NCI-H146 treated with DMSO at 0.1 percent for 48 hours (cell line): ENCODE data around the gene VGF.
"Not testable (repeated sequence)": the region's sequence is repeated elsewhere in the genome, so short reads cannot be mapped to it uniquely, and the experiment has no call there.

ENCODE experiments used
- DNase-seq: peaks from one replicate; lab custom pipeline; 2025; ENCODE audit not compliant: unreplicated experiment; lab: John Stamatoyannopoulos, UW

The VGF gene

DNA sequence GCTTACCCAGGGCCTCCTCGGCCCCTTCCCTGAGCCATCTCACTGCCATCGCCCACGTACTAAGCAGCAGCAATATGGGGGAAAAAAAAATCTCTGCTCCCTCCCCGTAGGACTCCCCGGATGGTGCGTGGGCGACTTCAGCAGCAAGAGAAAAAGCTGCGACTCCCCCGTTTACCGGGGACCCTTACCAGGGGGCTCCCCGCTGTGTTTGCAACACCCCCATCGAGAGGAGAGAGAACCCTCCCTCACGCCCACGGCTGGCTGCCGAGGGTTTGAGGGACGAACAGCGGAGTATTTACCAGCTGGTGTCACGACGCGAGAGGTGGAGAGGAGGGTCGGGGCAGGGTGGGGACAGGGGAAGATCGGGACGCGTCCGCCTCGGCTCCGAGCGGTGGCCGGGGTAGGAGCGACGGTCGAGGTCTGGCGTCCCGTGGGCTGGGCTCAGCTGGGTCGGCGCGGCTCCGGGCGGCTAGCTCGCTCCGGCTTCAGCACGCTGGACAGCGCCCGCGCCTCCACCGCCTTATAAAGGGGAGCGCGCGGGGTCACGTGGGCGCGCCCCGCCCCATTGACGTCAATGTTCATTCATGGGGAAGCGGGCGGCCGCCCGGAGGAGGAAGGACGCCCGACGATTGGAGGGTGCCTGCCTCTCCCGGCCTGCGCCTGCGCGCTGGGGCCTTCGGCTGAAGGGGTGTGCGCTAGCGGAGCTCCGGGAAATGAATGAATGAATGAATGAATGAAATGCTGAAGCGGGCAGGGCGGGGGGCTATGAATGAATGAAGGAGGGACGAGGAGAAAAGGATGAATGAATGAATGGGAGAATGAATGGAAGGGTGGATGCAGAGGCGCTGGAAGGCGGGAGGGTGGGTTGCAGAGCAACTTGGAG is at the start of gene VGF:
VGF (minus strand) TSS at position 495 of the 883 bp plus-strand sequence. CDS start 726 bp downstream, outside the sequence.
- peak; percentile 80 for DNase-seq

DNA sequence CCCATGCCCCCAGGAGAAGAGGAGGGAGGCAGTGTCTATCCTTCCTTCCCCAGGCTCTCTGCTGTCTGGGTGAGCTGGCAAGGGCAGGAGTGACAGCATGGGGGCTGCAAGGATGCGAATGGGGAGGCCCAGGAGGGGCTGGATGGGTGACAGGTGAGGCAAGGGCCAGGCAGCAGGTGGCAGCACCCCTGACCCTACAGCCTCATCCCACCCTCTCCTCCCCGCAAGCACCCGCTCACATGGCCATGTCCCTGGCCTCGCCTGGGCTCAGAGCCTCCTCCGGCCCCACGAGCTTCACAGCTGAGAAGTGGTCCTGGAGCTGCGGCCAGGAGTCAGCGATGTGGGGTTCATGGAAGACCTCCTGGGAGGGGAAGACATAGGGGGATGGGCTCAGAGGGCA is 46.6 kb upstream of the VGF start:
- DNase-seq, result no peak

- no peak for DNase-seq
Observed at GRCh38 chr7:101211501-101211900, 46.1 kb upstream of the VGF start.

- no peak for DNase-seq
Observed at GRCh38 chr7:101210143-101210542, 44.8 kb upstream of the VGF start.

DNA sequence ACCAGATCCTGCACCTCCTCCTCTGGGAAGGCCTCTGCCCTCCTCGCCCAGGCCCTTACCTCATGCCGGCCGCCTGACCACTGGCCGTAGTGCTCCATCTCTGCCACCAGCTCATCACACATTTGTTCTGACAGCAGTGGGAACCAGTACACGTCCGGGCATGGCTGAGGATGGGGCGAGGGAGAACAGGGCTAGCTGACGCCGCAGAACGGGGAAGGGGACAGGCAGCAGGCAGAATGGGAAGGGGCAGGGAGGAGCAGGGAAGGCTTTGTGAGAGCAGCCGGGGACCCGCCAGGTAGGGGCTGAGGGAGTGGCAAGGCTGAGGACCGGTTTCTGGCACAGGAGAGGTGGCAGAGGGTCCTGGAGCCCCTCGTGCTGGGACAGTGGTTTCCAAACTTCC is 43.4 kb upstream of the VGF start:
- no peak for DNase-seq

- DNase-seq, result no peak
Observed at GRCh38 chr7:101207459-101207858, 42.1 kb upstream of the VGF start.

DNA sequence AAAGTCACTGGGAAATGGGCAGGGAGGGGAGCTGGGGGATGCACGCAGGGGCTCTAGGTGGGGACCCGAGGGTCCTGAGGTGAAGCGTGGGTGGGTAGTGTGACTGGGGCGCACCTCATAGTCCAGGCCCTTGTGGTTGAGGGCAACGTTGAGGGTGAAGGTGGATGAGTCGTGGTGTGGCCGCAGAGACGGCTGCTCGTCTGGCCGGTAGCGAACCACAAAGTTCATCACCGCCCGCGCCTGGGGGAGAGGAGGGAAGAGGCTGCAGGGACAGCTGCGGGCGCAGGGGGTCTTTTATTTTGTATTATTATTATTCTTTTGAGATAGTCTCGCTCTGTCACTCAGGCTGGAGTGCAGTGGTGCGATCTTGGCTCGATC is 41.3 kb upstream of the VGF start:
- no peak for DNase-seq

GRCh38 chr7:101205901-101206664 is 40.7 kb upstream of the VGF start:
- no peak for DNase-seq

DNA sequence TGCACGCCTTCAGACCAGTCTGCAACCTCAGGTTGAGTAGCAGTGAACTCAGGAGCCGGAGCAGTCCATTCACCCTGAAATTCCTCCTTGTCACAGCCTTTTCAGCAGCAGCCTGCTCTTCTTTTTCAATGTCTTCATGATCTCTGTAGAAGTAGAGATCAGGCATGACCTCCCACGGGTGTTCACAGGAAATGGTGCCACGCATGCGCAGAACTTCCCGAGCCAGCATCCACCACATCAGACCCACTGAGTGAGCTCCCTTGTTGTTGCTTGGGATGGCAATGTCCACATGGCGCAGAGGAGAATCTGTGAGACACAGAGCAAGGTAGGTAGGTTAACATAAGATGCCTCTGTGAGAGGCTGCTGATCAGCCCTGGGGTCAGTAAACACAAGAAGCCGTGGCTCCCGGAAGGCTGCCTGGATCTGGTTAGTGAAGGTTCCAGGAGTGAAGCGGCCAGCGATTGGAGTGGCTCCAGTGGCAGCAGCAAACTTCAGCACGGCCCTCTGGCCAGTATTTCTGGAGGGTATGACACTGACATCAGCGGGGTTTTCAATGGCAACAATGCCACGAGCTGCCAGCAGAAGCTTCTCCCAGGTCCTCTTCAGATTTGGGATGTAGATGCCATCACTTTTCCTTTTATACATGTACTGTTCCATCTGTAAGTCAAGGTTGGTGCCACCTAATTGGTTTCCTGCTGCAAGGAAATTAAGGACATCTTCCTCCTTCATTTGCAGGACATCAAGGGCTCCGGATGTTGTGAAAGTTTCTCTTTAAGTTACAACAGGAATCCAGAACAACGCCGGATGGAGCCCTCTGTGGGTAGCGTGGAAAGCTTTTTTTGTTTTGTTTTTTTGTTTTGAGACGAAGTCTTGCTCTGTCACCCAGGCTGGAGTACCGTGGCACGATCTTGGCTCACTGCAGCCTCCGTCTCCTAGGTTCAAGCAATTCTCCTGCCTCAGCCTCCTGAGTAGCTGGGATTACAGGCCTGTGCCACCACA is 38.7 kb upstream of the VGF start:
- DNase-seq, result not testable (repeated sequence)

DNA sequence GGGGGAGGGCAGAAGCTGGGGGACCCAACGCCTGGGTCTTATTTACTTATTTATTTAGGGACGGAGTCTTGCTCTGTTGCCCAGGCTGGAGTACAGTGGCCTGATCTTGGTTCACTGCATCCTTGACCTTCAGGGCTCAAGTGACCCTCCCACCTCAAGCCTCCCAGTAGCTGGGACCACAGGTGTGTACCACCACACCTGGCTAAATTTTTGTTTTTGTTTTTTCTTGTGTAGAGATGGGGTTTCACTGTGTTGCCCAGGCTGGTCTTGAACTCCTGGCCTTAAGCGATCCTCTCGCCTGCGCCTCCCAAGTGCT is 37.2 kb upstream of the VGF start:
- no peak for DNase-seq

DNA sequence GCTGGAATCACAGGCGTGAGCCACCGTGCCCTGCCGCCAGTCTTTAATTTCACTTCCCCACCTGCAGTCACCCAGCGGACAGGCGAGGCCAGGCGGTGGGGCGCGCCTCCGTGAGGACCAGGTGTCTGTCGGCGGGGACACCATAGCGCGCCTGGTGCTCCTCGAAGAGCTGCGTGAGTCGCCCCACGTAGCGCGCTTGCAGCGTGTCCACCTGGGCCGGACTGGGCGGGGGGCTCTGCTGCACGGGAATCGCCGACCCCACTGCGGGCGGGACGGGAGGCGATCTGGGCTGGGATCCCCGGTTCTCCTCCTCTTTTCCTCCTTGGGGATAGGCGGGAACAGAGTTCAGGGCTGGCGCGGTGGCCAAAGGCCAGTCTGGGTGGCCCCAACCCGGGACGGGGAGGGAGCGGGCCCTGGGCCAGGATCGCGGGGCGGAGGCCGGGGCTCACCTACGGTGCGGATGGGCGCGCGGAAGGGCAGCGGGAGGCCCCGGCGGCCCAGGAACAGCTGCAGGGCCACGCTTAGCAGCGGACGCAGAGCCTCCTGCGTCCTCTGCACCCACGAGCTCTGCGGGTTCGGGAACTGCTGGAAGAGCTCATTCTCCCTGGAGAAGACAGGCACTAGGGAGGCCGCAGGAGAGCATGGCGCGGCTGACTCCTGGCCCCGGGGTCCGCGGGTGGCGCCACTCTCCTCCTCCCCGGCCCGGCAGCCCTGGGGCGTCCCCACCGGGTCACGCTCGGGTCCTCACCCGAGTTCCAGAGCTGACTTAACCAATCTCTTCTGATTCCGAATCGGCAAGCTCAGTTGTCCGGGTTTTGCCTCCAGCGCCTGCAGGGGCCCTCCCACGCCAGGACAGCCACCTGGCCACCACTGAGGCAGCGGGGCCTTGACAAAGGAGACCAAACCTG is 36.6 kb upstream of the VGF start:
- DNase-seq, result no peak

- no peak for DNase-seq
Observed at GRCh38 chr7:101200862-101201599, 35.7 kb upstream of the VGF start, which contains the start of gene MOGAT3. TSS of gene MOGAT3 (minus strand) at chr7:101201036. CDS start at chr7:101200854, 182 bp downstream.

GRCh38 chr7:101200504-101200861 is 35.1 kb upstream of the VGF start:
- no peak for DNase-seq

DNA sequence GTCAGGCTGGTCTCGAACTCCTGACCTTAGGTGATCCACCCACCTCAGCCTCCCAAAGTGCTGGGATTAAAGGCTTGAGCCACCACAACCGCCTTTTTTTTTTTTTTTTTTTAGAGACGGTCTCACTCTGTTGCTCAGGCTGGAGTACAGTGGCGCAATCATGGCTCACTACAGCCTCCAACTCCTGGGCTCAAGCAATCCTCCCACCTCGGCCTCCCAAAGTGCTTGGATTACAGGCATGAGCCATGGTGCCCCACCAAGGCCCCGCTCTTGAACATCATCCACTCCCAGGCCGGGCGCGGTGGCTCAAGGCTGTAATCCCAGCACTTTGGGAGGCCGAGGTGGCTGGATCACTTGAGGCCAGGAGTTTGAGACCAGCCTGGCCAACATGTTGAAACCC is 34.2 kb upstream of the VGF start:
- DNase-seq, result not testable (repeated sequence)

- DNase-seq, result no peak
Observed at GRCh38 chr7:101198476-101198875, 33.1 kb upstream of the VGF start.

DNA sequence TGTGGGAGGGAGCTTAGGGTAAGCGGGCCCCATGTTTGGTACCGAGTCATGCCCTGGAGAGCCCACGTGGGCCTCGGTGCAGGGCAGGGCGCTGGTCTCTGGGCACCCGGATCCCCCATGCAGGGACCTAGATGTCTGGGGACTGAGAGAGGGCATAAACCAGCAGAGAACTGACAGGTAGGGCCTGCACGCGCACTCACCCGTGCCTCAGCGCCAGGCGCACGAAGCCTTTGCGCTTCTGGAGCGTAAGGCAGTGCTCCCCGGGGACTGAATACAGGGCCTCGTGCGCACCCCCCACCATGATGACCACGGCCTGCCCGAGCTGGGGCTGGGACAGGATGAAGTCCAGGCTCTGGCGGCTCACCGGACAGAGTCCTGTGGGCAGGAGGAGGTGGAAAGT is 32.6 kb upstream of the VGF start:
- no peak for DNase-seq

GRCh38 chr7:101195884-101196283 is 30.5 kb upstream of the VGF start:
- no peak for DNase-seq

DNA sequence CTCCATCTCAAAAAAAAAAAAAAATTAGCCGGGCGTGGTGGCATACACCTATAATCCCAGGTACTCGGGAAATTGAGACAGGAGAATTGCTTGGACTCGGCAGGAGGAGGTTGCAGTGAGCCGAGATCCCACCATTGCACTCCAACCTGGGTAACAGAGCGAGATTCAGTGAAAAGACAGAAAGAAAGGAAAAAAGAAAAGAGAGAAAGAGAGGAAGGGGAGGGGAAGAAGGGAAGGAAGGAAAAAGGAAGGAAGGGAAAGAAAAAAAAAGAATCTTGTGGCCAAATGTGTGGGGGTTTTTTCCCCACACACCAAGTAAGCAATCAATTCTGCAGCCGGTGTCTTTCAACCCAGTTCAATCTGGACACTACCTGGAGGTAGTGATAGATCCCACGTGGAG is 23.7 kb upstream of the VGF start:
- no peak for DNase-seq

- no peak for DNase-seq
Observed at GRCh38 chr7:101186844-101187428, 21.6 kb upstream of the VGF start.
